ENCODE results near the gene CELF5. TPM values are rescaled to one million over a fixed set of nuclear protein-coding genes. Genes with fewer than 3 reads are reported as not detected.
"Not testable (repeated sequence)": the region's sequence is repeated elsewhere in the genome, so short reads cannot be mapped to it uniquely, and the experiment has no call there.

The CELF5 gene
- total and polyA plus RNA-seq, 10 of the 15 experiments (the other 5 are each of a cell fraction or from before 2014, with no cell fraction given): 0.01 to 0.04 TPM; not detected in 8

DNA sequence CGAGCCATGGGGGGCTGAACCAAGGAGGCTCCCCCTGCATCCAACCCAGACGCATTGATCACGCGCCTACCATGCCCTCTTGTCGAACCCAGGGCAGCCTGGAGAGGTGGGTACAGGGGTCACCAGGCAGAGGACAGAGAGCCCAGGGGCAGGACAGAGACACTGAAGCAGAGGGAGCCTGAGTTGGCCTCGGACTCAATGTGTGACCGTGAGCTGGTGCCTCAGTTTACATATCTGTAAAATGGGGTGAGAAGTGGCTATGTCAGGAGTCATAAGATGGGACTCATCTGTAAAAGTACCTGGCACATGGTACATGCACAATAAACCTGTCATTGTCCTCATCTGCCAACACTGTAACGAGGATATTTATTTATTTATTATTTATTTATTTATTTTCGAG, 117.8 kb downstream of the CELF5 start:
- no peak overlapping the region for H2AFZ ChIP-seq (ENCODE audit: control insufficient read depth, low read depth, low read length)
- H3K4me1 ChIP-seq (ENCODE audit: control insufficient read depth, insufficient read depth, low read length): no peaks in the 10 kb centered on the region
- TF ChIP-seq CHD1 (IDR thresholded peaks at IDR 0.05; ENCODE audit: low read depth, low read length): no peak
- no peak for TF ChIP-seq CREM (IDR thresholded peaks at IDR 0.05; ENCODE audit: low read depth)
- no peak for TF ChIP-seq FOS (IDR thresholded peaks at IDR 0.05; ENCODE audit: borderline replicate concordance, extremely low read depth, insufficient read length)
- no peak for TF ChIP-seq PAX8 (IDR thresholded peaks at IDR 0.05)
- no peak for TF ChIP-seq TCF12 (IDR thresholded peaks at IDR 0.05; ENCODE audit: low read depth, low read length)
- TF ChIP-seq, protein P1, sequence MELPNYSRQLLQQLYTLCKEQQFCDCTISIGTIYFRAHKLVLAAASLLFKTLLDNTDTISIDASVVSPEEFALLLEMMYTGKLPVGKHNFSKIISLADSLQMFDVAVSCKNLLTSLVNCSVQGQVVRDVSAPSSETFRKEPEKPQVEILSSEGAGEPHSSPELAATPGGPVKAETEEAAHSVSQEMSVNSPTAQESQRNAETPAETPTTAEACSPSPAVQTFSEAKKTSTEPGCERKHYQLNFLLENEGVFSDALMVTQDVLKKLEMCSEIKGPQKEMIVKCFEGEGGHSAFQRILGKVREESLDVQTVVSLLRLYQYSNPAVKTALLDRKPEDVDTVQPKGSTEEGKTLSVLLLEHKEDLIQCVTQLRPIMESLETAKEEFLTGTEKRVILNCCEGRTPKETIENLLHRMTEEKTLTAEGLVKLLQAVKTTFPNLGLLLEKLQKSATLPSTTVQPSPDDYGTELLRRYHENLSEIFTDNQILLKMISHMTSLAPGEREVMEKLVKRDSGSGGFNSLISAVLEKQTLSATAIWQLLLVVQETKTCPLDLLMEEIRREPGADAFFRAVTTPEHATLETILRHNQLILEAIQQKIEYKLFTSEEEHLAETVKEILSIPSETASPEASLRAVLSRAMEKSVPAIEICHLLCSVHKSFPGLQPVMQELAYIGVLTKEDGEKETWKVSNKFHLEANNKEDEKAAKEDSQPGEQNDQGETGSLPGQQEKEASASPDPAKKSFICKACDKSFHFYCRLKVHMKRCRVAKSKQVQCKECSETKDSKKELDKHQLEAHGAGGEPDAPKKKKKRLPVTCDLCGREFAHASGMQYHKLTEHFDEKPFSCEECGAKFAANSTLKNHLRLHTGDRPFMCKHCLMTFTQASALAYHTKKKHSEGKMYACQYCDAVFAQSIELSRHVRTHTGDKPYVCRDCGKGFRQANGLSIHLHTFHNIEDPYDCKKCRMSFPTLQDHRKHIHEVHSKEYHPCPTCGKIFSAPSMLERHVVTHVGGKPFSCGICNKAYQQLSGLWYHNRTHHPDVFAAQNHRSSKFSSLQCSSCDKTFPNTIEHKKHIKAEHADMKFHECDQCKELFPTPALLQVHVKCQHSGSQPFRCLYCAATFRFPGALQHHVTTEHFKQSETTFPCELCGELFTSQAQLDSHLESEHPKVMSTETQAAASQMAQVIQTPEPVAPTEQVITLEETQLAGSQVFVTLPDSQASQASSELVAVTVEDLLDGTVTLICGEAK (IDR thresholded peaks at IDR 0.05; ENCODE audit: borderline replicate concordance): no peak
- TF ChIP-seq, protein P2, sequence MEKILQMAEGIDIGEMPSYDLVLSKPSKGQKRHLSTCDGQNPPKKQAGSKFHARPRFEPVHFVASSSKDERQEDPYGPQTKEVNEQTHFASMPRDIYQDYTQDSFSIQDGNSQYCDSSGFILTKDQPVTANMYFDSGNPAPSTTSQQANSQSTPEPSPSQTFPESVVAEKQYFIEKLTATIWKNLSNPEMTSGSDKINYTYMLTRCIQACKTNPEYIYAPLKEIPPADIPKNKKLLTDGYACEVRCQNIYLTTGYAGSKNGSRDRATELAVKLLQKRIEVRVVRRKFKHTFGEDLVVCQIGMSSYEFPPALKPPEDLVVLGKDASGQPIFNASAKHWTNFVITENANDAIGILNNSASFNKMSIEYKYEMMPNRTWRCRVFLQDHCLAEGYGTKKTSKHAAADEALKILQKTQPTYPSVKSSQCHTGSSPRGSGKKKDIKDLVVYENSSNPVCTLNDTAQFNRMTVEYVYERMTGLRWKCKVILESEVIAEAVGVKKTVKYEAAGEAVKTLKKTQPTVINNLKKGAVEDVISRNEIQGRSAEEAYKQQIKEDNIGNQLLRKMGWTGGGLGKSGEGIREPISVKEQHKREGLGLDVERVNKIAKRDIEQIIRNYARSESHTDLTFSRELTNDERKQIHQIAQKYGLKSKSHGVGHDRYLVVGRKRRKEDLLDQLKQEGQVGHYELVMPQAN (conservative IDR thresholded peaks at IDR 0.05): no peak
- TF ChIP-seq RCOR1 (conservative IDR thresholded peaks at IDR 0.05; ENCODE audit: low read depth, low read length): no peak
- no peak for TF ChIP-seq SIX5 (IDR thresholded peaks at IDR 0.05; ENCODE audit: low read depth, low read length, severe bottlenecking)
- no peak for TF ChIP-seq DPF2 (IDR thresholded peaks at IDR 0.05)
- ChIA-PET SMC1A (ENCODE audit: uncharacterized antibody, unreplicated experiment) (interaction anchor here (2.2 kb wide), 1 partner anchor 87 kb away, joined by 14 read pairs; no protein-coding TSS in a partner anchor), POLR2A (interaction anchor here (0.6 kb wide), 1 partner anchor 17 kb away, joined by 3 read pairs; no protein-coding TSS in a partner anchor), RAD21 (ENCODE audit: unreplicated experiment) (no interaction called here), CTCF (interaction anchor here (1.4 to 3.0 kb wide), 3 partner anchors 87 to 130 kb away, joined by 8 to 24 read pairs (median 9); no protein-coding TSS in a partner anchor)
- H3K9me3 ChIP-seq (replicated peaks; ENCODE audit: control insufficient read depth, insufficient read depth, low read length): no peaks in the 10 kb centered on the region
- H4K20me1 ChIP-seq (ENCODE audit: control insufficient read depth, insufficient read depth): no peaks in the 10 kb centered on the region
- H3K36me3 ChIP-seq (ENCODE audit: control insufficient read depth in 2 of 2, insufficient read depth in 2 of 2, low read length in 1 of 2): no peaks in the 10 kb centered on the region
- 63% methylated on average over 9 of the region's 9 CpGs for WGBS (ENCODE audit: insufficient coverage, insufficient replicate concordance, low lambda C conversion rate, missing lambda C conversion rate)
- no peak overlapping the region for H3K9ac ChIP-seq (ENCODE audit: control insufficient read depth, insufficient read depth, low read length)
- H3K27ac ChIP-seq (ENCODE audit: control insufficient read depth, insufficient read depth): no peak overlapping the region
- no peak overlapping the region for H3K4me2 ChIP-seq (ENCODE audit: control insufficient read depth, insufficient read depth)
- DNase-seq (ENCODE audit: low read depth, low spot score) (no peak), ATAC-seq (no peak), FAIRE-seq (no peak)
- H3K27me3 ChIP-seq (replicated peaks in 1 of 2; ENCODE audit: control insufficient read depth in 2 of 2, insufficient read depth in 2 of 2, low read length in 1 of 2): no peaks in the 10 kb centered on the region; a peak in 1 of 4 replicates
- in situ Hi-C loops (cut with MboI): no loop called here
- intact Hi-C loops (cut with micrococcal nuclease; ENCODE audit: unreplicated experiment): loop anchor here (5.0 kb wide), 1 partner anchor 85 kb away; no protein-coding TSS in a partner anchor
- no peaks in the 10 kb centered on the region for H3K79me2 ChIP-seq (ENCODE audit: control insufficient read depth, insufficient read depth, low read length)
- no peak overlapping the region for H3K4me3 ChIP-seq
- no TSS peak for BruUV-seq (replicated peaks)

DNA sequence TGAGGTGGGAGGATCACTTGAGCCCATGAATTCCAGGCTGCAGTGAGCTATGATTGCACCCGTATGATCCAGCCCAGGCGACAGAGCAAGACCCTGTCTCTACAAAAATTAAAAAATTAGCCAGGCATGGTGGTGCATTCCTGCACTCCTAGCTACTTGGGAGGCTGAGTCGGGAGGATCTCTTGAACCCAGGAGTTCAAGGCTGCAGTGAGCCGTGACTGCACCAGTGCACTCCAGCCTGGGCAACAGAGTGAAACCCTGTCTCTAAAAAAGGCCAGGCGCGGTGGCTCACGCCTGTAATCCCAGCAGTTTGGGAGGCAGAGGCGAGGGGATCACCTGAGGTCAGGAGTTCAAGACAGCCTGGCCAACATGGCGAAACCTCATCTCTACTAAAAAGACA, 118.5 kb downstream of the CELF5 start:
- DNase-seq (ENCODE audit: low read depth, low spot score); in situ Hi-C loops (cut with MboI); H3K4me3 ChIP-seq; BruUV-seq (replicated peaks); H3K4me2 ChIP-seq (ENCODE audit: control insufficient read depth, insufficient read depth); H2AFZ ChIP-seq (ENCODE audit: control insufficient read depth, low read depth, low read length); FAIRE-seq; H3K9ac ChIP-seq (ENCODE audit: control insufficient read depth, insufficient read depth, low read length); H3K27ac ChIP-seq (ENCODE audit: control insufficient read depth, insufficient read depth); H3K36me3 ChIP-seq (ENCODE audit: control insufficient read depth in 2 of 2, insufficient read depth in 2 of 2, low read length in 1 of 2); H3K27me3 ChIP-seq (replicated peaks in 1 of 2; ENCODE audit: control insufficient read depth in 2 of 2, insufficient read depth in 2 of 2, low read length in 1 of 2); ATAC-seq; H3K79me2 ChIP-seq (ENCODE audit: control insufficient read depth, insufficient read depth, low read length); H4K20me1 ChIP-seq (ENCODE audit: control insufficient read depth, insufficient read depth); POLR2A ChIA-PET; H3K4me1 ChIP-seq (ENCODE audit: control insufficient read depth, insufficient read depth, low read length); H3K9me3 ChIP-seq (replicated peaks; ENCODE audit: control insufficient read depth, insufficient read depth, low read length): not testable (repeated sequence)
- intact Hi-C loops (cut with micrococcal nuclease; ENCODE audit: unreplicated experiment): loop anchor here (5.0 kb wide), 1 partner anchor 84 kb away; no protein-coding TSS in a partner anchor
- CTCF ChIA-PET: interaction anchor here (0.8 to 3.0 kb wide), 6 partner anchors 11 to 130 kb away, joined by 3 to 24 read pairs (median 6); no protein-coding TSS in a partner anchor
- RAD21 ChIA-PET (ENCODE audit: unreplicated experiment): interaction anchor here (2.0 kb wide), 1 partner anchor 86 kb away, joined by 19 read pairs; no protein-coding TSS in a partner anchor
- SMC1A ChIA-PET (ENCODE audit: uncharacterized antibody, unreplicated experiment): interaction anchor here (0.6 to 2.2 kb wide), 2 partner anchors 87 to 128 kb away, joined by 3 to 14 read pairs; no protein-coding TSS in a partner anchor
- 59% methylated on average over 9 of the region's 9 CpGs for WGBS (ENCODE audit: insufficient coverage, insufficient replicate concordance, low lambda C conversion rate, missing lambda C conversion rate)
